Myocyte (in vitro differentiated cells): ENCODE data around the gene MTRR. TPM values are rescaled to one million over a fixed set of nuclear protein-coding genes. Genes with fewer than 3 reads are reported as not detected.
A peak's percentile ranks its signal among the peaks of the same experiment; 100 is the strongest.

Experiments used
- DNase-seq: peaks from one replicate; pipeline ENCODE4 v3.0.0-alpha.2; 2012; ENCODE audit warnings: low read depth
- polyA plus RNA-seq: library from polyadenylated mRNA; unstranded; fragments of >200 nt; gene quantifications from one replicate; pipeline ENCODE4 v1.2.1, GENCODE V29; 2012; ENCODE audit warnings: missing spikeins
- total RNA-seq: library from RNA; depleted of rRNA; stranded (reverse); fragments of >200 nt; gene quantifications from 2 replicates; pipeline ENCODE4 v1.2.3, GENCODE V29; 2014

The MTRR gene
- total RNA-seq = 24.4 and 37.7 TPM in 2 replicates
- 18.1 TPM for polyA plus RNA-seq

GRCh38 chr5:7868773-7869473, at the start of gene MTRR, which contains the start of gene FASTKD3:
MTRR (plus strand) TSS chr5:7869148; CDS start chr5:7870795, 1,647 bp downstream.
FASTKD3 (minus strand) TSS chr5:7869031; CDS start chr5:7868083, 948 bp downstream.
- DNase-seq = peak; percentile 96

- DNase-seq = no peak
These were observed 46.5 kb upstream of the MTRR start for GRCh38 chr5:7822449-7822848.

GRCh38 chr5:7823594-7823993, 45.4 kb upstream of the MTRR start:
- DNase-seq = no peak

DNA sequence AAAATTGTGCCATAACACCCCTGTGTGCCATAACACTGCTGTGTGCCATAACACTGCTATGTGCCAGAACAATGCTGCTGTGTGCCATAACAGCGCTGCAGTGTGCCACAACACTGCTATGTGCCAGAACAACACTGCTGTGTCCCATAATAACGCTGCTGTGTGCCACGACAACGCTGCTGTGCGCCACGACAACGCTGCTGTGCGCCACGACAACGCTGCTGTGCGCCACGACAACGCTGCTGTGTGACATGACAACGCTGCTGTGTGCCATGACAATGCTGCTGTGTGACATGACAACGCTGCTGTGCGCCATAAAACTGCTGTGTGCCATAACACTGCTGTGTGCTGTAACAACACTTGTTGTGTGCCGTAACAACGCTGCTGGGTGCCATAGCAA, 44.0 kb upstream of the MTRR start:
- no peak for DNase-seq

- no peak for DNase-seq
These were observed 43.3 kb upstream of the MTRR start for GRCh38 chr5:7825630-7826029.

DNA sequence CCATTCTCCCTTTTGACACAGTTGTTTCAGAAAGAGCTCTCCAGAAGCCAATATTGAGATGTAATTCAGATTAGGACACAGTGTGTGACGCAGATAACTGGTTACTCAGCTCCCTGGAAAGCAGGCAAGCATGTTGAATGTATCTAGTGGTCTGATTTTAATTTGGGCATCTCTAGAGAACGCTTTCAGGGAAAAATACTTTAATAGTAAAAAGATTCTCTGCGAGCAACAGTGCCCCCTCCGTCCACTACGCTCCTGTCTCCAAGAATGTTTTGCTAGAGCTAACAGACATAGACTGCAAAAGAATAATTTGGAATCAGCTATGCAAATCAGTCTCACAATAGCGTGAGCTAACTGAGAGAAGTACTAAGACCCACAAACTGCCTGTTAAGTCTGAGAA, 41.3 kb upstream of the MTRR start:
- no peak for DNase-seq

- DNase-seq = peak; percentile 65
These were observed 40.7 kb upstream of the MTRR start for GRCh38 chr5:7828269-7828668.

- no peak for DNase-seq
These were observed 34.0 kb upstream of the MTRR start for GRCh38 chr5:7834982-7835381.

GRCh38 chr5:7837403-7837802, 31.5 kb upstream of the MTRR start:
- no peak for DNase-seq

DNA sequence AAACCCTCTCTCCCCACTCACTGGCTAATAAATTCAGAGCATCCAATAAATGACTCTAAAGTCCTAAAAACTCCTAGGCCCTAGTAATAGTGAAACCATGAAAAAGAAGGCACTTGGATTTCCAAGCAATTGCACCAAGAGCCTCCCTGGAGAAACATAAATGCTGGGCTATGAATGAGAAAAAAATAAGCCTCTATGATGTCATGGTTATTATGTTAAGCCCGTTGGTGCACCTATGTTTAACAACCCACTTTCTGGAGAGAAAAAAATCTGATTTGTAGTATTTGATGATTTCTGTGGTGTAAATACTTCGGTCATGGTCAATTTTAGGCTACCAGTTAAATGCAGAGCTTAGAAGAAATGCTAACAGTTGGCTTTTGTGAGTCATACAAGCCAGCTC, 26.4 kb upstream of the MTRR start:
- DNase-seq = no peak

- DNase-seq = no peak
These were observed 24.0 kb upstream of the MTRR start for GRCh38 chr5:7844901-7845300.

DNA sequence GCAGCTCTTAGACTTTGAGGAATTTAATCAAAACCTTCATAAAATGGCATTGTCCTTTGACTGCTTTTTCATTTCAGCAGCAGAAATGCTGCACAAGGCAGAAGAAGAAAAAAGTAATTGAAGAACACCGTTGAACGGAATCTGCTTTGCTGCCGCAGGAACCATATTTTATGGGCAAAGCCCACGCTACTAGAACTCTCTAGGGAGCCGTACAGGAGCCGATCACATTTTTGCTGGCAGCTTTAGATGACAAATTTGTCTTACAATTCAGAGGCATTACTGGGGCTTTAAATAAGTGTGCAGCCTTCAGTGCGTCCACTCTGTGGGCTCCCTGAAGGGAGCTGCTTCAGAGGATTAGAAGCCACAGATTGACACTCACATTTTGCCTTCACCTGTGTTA, 23.4 kb upstream of the MTRR start:
- DNase-seq = no peak

DNA sequence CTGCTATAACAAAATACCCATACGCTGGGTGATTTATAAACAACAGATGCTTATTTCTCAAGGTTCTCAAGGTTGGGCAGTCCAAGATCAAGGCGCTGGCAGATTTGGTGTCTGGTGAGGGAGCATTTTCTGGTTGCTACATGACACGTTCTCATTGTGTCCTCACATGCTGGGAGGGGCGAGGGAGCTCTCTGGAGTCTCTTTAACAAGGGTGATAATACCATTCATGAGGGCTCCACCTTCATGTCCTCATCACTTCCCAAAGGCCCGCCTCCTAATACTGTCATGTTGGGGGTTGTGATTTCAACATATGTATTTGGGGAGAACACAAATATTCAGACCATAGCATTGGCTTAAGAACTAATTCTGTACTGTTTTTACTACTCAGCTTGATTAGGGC, 22.6 kb upstream of the MTRR start:
- no peak for DNase-seq

DNA sequence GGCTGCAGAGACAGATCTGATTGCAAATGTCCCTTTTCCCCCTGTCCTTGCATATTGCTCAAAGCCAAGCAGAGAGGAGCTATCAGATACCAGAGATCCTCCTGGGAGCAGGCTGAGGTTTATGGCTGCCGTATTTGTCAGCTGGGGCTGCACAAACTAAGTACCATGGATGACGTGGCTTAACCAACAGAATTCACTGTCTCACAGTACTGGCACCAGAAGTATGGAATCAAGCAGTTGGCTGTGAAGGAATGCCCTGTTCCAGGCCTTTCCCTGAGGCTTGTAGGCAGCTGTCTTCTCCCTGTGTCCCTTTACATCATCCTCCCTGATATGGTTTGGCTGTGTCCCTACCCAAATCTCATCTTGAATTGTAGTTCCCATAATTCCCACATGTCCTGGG, 20.7 kb upstream of the MTRR start:
- DNase-seq = peak; percentile 91

DNA sequence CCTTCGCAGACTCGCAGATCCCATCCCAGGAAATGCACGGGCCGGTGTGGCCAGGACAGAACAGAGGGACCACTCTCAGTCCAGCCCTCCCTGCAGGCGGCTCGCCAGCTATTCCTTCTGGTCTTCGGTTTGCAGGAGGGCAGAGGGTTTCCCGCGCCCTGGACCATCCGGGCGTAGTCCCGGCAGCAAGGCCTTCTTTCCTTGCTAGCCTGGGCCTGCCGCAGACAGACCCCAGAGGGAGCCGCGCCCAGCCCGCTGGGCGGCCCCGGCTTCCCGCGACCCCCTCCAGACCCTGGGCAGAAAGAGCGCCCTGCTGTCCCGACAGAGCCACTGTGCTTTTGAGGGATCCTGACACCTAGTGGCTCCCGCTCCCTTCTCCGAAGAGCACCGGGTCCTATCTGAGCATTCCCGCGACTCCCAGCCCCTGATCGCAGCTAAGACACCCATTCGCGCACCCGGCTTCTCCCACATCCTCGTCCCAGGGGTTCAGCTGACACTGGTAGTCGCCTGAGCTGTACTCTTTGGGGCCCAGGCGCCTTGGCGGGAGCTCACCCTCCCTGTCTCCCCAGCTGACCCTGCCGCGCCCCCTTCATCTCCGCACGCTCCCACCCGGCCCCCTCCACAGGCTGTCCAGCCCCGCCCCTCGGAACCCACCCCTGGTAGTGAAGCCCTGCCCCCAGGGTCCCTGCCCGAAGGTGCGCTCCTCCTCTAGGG, 19.1 kb upstream of the MTRR start:
- DNase-seq = no peak

DNA sequence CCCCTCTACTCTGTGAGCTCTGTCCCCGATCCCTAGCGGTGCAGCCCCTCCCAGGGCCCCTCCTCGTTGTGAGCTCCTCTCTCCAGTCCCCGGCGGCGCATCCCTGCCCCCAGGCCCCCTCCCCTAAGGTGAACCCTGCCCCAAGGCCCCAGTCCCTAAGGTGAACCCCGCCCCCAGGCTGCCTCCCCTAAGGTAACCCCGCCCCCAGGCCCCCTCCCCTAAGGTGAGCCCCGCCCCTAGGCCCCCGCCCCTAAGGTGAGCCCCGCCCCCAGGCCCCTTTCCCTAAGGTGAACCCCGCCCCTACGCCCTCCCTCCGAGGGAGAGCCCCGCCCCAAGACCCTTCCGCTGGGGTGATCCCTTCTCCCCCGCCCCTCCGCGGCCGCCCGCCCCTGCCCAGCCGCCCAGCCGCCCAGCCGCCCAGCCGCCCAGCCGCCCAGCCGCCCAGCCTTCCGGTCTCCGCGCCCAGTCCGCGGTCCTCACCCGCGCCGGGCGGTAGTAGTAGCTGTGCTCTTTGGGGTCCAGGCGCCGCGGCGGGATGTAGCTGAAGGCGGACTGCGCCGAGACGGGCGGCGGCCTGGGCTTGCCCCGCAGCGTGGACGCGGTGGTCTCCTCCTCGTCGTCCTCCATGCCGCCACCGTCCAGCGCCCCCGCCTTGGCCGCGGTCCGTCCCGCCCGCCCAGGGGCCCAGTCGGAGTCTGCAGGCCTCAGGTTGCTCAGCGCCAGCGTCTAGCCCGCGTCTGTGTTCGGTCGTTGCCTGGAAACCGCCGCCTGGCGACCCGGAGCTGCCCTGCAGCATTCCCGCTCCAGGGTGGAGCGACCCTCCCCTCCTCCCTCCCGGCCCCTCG, 18.3 kb upstream of the MTRR start, which contains the start of gene CFAP90:
CFAP90 (minus strand) TSS at position 739 of the 845 bp plus-strand sequence; CDS start at position 627, 112 bp downstream.
- DNase-seq = no peak

GRCh38 chr5:7851240-7851592, 17.7 kb upstream of the MTRR start:
- no peak for DNase-seq

GRCh38 chr5:7851617-7852289, 17.2 kb upstream of the MTRR start:
- no peak for DNase-seq

DNA sequence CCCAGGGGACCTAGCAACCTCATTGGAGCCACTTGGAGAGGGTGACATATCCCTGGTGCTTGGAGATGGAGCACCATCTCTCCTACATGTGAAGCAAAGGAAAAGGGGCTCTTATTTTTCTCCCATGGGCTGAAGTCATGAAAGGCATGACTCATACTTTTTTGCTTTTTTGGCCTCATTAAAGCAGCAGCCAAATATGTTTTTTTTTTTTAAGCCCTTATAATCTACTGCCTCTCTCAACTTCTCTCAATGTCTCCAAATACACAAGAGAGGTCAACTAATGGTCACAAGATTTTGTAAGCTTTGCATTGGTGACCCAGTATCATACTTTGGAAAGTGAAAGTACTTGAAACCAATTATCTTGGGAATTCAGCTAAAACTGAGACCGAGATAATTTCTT, 16.4 kb upstream of the MTRR start:
- peak; percentile 8 for DNase-seq

GRCh38 chr5:7852988-7853387, 16.0 kb upstream of the MTRR start:
- no peak for DNase-seq

DNA sequence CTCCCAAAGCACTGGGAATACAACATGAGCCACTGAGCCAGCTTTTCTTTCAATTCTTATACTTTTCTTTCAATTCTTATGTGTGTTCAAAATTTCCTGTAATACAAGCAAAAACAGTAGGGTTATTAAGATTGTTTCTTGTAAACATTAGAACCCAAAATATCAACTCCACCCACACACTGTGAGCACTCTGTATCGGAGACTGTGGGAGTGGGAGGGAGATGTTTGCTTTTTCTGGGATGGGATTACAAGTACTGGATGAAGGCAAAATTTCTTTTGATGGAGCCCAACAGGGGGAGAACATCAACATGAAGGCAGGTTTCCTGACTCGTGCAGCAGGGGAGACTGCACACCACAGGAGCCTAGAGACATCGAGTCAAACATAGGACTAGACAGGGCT, 13.3 kb upstream of the MTRR start:
- DNase-seq = no peak
